GM12878 (cell line): ENCODE results near the gene SHC4.

Experiments used
- BRCA1 ChIP-seq: IDR thresholded peaks from 2 replicates; pipeline ENCODE4 v1.6.1; 2011; ENCODE audit warnings: low read depth, low read length, improper control_type of control experiment
- CEBPZ ChIP-seq: fragments of 150-350 bp; IDR thresholded peaks from 2 replicates; pipeline ENCODE4 v1.6.1; 2016; ENCODE audit warnings: low read depth, low read length
- CHD2 ChIP-seq: IDR thresholded peaks from 2 replicates; pipeline ENCODE4 v1.6.1; 2011; ENCODE audit warnings: low read depth, low read length, improper control_type of control experiment, borderline replicate concordance
- CREB1 ChIP-seq: IDR thresholded peaks from 2 replicates; pipeline ENCODE4 v1.6.1; 2012; ENCODE audit warnings: low read depth, mild to moderate bottlenecking, inconsistent platforms
- EGR1 ChIP-seq, 2 experiments: IDR thresholded peaks; 1 replicate in 1 of 2; 2 replicates in 1 of 2; pipeline ENCODE4 v1.6.1; 2011 to 2012; ENCODE audit warnings: low read depth in 2 of 2, low read length in 2 of 2, borderline replicate concordance in 1 of 2, mild to moderate bottlenecking in 1 of 2, moderate library complexity in 1 of 2
- HDAC2 ChIP-seq: fragments of 200-600 bp; sonication (generic); IDR thresholded peaks from 2 replicates; pipeline ENCODE4 v1.6.1; 2017
- MEF2A ChIP-seq: IDR thresholded peaks from 2 replicates; pipeline ENCODE4 v1.6.1; 2011; ENCODE audit warnings: low read depth, mild to moderate bottlenecking, low read length, moderate library complexity; ENCODE audit not compliant: insufficient read depth
- POLR2AphosphoS2 ChIP-seq: IDR thresholded peaks from 2 replicates; pipeline ENCODE4 v1.6.1; 2011; ENCODE audit warnings: low read depth, mild to moderate bottlenecking, low read length, improper control_type of control experiment, moderate library complexity
- POLR2AphosphoS5 ChIP-seq: IDR thresholded peaks from 2 replicates; pipeline ENCODE4 v1.6.1; 2011; ENCODE audit warnings: mild to moderate bottlenecking, low read length, inconsistent platforms
- SMAD1 ChIP-seq: fragments of 450-650 bp; IDR thresholded peaks from 2 replicates; pipeline ENCODE4 v1.6.1; 2018; ENCODE audit warnings: mild to moderate bottlenecking, low read depth; ENCODE audit not compliant: partially characterized antibody
- SPI1 ChIP-seq: IDR thresholded peaks from 2 replicates; pipeline ENCODE4 v1.6.1; 2011; ENCODE audit warnings: low read depth, mild to moderate bottlenecking, low read length, moderate library complexity, borderline replicate concordance; ENCODE audit not compliant: insufficient read depth
- TAF1 ChIP-seq: IDR thresholded peaks from 2 replicates; pipeline ENCODE4 v1.6.1; 2011; ENCODE audit warnings: mild to moderate bottlenecking, low read depth, low read length, borderline replicate concordance
- TCF12 ChIP-seq: IDR thresholded peaks from 2 replicates; pipeline ENCODE4 v1.6.1; 2011; ENCODE audit warnings: low read depth, mild to moderate bottlenecking, low read length

- TF ChIP-seq TAF1 (no peak), HDAC2 (no peak), SMAD1 (no peak), TCF12 (no peak), CHD2 (no peak), CREB1 (no peak), MEF2A (no peak), CEBPZ (no peak), EGR1 (IDR thresholded peaks at IDR 0.05; ENCODE audit: borderline replicate concordance in 1 of 2, low read depth in 2 of 2, low read length in 2 of 2) (no peak), POLR2AphosphoS2 (no peak), SPI1 (no peak), BRCA1 (no peak), POLR2AphosphoS5 (no peak)
These were observed 140.0 kb downstream of the SHC4 start for GRCh38 chr15:48823706-48824105.
